Neural crest cell (in vitro differentiated cells): ENCODE data around the gene APBA3. TPM values are rescaled to one million over a fixed set of nuclear protein-coding genes. Genes with fewer than 3 reads are reported as not detected.

ENCODE experiments used
- DNase-seq: peaks from one replicate; pipeline ENCODE4 v3.0.0; 2021; ENCODE audit warnings: low read depth, mixed read lengths, low spot score
- H3K27ac Mint-ChIP-seq: one replicate; pipeline ENCODE4 v1.8.0; 2021; ENCODE audit warnings: mild to moderate bottlenecking, mixed read lengths; ENCODE audit not compliant: unreplicated experiment
- H3K27me3 Mint-ChIP-seq: 2 replicates; pipeline ENCODE4 v1.8.0; 2021; ENCODE audit warnings: low read depth, mild to moderate bottlenecking, mixed read lengths
- H3K36me3 Mint-ChIP-seq: 2 replicates; pipeline ENCODE4 v1.8.0; 2021; ENCODE audit warnings: low read depth, mild to moderate bottlenecking, mixed read lengths
- H3K4me1 Mint-ChIP-seq: 2 replicates; pipeline ENCODE4 v1.8.0; 2021; ENCODE audit warnings: mixed read lengths
- H3K4me3 Mint-ChIP-seq: one replicate; pipeline ENCODE4 v1.8.0; 2021; ENCODE audit warnings: mild to moderate bottlenecking, mixed read lengths
- H3K9me3 Mint-ChIP-seq: 2 replicates; pipeline ENCODE4 v1.8.0; 2021; ENCODE audit warnings: mixed read lengths
- CTCF ChIP-seq: fragments of 200-600 bp; sonication (generic); conservative IDR thresholded peaks from 2 replicates; pipeline ENCODE4 v1.5.0; 2021; ENCODE audit warnings: antibody characterized with exemption, mild to moderate bottlenecking
- total RNA-seq: library from RNA; stranded (reverse); gene quantifications from 2 replicates; pipeline ENCODE4 v1.2.1, GENCODE V29; 2021

Gene APBA3
- total RNA-seq, 1 donor from 2014 or later = 24.5 TPM

- Mint-ChIP-seq H3K4me1 (no peaks in the 10 kb centered on the region), H3K27ac (no peak overlapping the region), H3K27me3 (peaks cover 14% of the 10 kb centered on the region), H3K9me3 (no peaks in the 10 kb centered on the region), H3K36me3 (no peaks in the 10 kb centered on the region), H3K4me3 (no peak overlapping the region)
- DNase-seq = no peak
- TF ChIP-seq CTCF = no peak
Measured at GRCh38 chr19:3737487-3738205, 23.8 kb downstream of the APBA3 start.

- Mint-ChIP-seq H3K4me3 (no peak overlapping the region), H3K4me1 (no peaks in the 10 kb centered on the region), H3K36me3 (no peaks in the 10 kb centered on the region), H3K27ac (peak overlapping the region; percentile 4), H3K9me3 (no peaks in the 10 kb centered on the region), H3K27me3 (peaks cover 16% of the 10 kb centered on the region)
- TF ChIP-seq CTCF = no peak
- no peak for DNase-seq
Measured at GRCh38 chr19:3736106-3736724, 25.3 kb downstream of the APBA3 start.

GRCh38 chr19:3734310-3734600 lies 27.2 kb downstream of the APBA3 start:
- no peaks in the 10 kb centered on the region for H3K36me3 Mint-ChIP-seq
- no peak for TF ChIP-seq CTCF
- DNase-seq = no peak
- H3K4me1 Mint-ChIP-seq = no peaks in the 10 kb centered on the region
- H3K9me3 Mint-ChIP-seq = no peaks in the 10 kb centered on the region
- H3K27ac Mint-ChIP-seq = no peak overlapping the region
- no peak overlapping the region for H3K4me3 Mint-ChIP-seq
- H3K27me3 Mint-ChIP-seq = peaks cover 20% of the 10 kb centered on the region

- Mint-ChIP-seq H3K27me3 (peaks cover 22% of the 10 kb centered on the region), H3K9me3 (no peaks in the 10 kb centered on the region), H3K4me3 (no peak overlapping the region), H3K4me1 (no peaks in the 10 kb centered on the region), H3K36me3 (no peaks in the 10 kb centered on the region), H3K27ac (peak overlapping the region; percentile 66)
- DNase-seq = no peak
- no peak for TF ChIP-seq CTCF
Measured at GRCh38 chr19:3733549-3734309, 27.8 kb downstream of the APBA3 start.

GRCh38 chr19:3732108-3732507 lies 29.4 kb downstream of the APBA3 start:
- no peak for TF ChIP-seq CTCF
- H3K9me3 Mint-ChIP-seq = no peaks in the 10 kb centered on the region
- no peak overlapping the region for H3K4me3 Mint-ChIP-seq
- peaks cover 20% of the 10 kb centered on the region for H3K27me3 Mint-ChIP-seq
- no peaks in the 10 kb centered on the region for H3K4me1 Mint-ChIP-seq
- DNase-seq = no peak
- H3K36me3 Mint-ChIP-seq = no peaks in the 10 kb centered on the region
- no peak overlapping the region for H3K27ac Mint-ChIP-seq
